ENCODE data around the gene MAGEA6. TPM values are rescaled to one million over a fixed set of nuclear protein-coding genes. Genes with fewer than 3 reads are reported as not detected.

MAGEA6 gene
- total and polyA plus RNA-seq, 9 of the 15 experiments (the other 6 are each of a cell fraction or from before 2014, with no cell fraction given): 15.4 to 132 (median 95.5) TPM

DNA sequence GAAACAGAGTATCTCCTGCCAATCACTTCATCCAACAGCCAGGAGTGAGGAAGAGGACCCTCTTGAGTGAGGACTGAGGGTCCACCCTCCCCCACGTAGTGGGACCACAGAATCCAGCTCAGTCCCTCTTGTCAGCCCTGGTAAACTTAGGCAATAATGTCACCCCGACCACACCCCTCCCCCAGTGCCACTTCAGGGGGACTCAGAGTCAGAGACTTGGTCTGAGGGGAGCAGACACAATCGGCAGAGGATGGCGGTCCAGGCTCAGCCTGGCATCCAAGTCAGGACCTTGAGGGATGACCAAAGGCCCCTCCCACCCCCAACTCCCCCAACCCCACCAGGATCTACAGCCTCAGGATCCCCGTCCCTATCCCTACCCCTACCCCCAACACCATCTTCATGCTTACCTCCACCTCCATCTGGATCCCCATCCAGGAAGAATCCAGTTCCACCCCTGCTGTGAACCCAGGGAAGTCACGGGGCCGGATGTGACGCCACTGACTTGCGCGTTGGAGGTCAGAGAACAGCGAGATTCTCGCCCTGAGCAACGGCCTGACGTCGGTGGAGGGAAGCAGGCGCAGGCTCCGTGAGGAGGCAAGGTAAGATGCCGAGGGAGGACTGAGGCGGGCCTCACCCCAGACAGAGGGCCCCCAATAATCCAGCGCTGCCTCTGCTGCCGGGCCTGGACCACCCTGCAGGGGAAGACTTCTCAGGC lies 36.1 kb downstream of the MAGEA6 start, which contains the start of the genes CSAG1 and MAGEA12 (continued):
- TF ChIP-seq TOE1 (IDR thresholded peaks at IDR 0.05; ENCODE audit: borderline replicate concordance): peak; percentile 37; the same call in 1 of the 2 replicates
- TF ChIP-seq TOE1 (CRISPR knock-in tag; IDR thresholded peaks at IDR 0.05; ENCODE audit: borderline replicate concordance, low read depth): no peak
- TF ChIP-seq ZNF217 (CRISPR knock-in tag; IDR thresholded peaks at IDR 0.05): no peak
- TF ChIP-seq NONO (IDR thresholded peaks at IDR 0.05; ENCODE audit: low read depth in 2 of 2, low read length in 1 of 2): no peak
- TF ChIP-seq CHD1 (IDR thresholded peaks at IDR 0.05; ENCODE audit: low read length): no peak
- TF ChIP-seq, protein P1, sequence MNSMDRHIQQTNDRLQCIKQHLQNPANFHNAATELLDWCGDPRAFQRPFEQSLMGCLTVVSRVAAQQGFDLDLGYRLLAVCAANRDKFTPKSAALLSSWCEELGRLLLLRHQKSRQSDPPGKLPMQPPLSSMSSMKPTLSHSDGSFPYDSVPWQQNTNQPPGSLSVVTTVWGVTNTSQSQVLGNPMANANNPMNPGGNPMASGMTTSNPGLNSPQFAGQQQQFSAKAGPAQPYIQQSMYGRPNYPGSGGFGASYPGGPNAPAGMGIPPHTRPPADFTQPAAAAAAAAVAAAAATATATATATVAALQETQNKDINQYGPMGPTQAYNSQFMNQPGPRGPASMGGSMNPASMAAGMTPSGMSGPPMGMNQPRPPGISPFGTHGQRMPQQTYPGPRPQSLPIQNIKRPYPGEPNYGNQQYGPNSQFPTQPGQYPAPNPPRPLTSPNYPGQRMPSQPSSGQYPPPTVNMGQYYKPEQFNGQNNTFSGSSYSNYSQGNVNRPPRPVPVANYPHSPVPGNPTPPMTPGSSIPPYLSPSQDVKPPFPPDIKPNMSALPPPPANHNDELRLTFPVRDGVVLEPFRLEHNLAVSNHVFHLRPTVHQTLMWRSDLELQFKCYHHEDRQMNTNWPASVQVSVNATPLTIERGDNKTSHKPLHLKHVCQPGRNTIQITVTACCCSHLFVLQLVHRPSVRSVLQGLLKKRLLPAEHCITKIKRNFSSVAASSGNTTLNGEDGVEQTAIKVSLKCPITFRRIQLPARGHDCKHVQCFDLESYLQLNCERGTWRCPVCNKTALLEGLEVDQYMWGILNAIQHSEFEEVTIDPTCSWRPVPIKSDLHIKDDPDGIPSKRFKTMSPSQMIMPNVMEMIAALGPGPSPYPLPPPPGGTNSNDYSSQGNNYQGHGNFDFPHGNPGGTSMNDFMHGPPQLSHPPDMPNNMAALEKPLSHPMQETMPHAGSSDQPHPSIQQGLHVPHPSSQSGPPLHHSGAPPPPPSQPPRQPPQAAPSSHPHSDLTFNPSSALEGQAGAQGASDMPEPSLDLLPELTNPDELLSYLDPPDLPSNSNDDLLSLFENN (IDR thresholded peaks at IDR 0.05; ENCODE audit: low read depth in 2 of 2, low read length in 2 of 2): no peak
- TF ChIP-seq SMARCC2 (IDR thresholded peaks at IDR 0.05; ENCODE audit: low read depth): no peak
- TF ChIP-seq ZC3H8 (IDR thresholded peaks at IDR 0.05): no peak
- TF ChIP-seq, protein P2, sequence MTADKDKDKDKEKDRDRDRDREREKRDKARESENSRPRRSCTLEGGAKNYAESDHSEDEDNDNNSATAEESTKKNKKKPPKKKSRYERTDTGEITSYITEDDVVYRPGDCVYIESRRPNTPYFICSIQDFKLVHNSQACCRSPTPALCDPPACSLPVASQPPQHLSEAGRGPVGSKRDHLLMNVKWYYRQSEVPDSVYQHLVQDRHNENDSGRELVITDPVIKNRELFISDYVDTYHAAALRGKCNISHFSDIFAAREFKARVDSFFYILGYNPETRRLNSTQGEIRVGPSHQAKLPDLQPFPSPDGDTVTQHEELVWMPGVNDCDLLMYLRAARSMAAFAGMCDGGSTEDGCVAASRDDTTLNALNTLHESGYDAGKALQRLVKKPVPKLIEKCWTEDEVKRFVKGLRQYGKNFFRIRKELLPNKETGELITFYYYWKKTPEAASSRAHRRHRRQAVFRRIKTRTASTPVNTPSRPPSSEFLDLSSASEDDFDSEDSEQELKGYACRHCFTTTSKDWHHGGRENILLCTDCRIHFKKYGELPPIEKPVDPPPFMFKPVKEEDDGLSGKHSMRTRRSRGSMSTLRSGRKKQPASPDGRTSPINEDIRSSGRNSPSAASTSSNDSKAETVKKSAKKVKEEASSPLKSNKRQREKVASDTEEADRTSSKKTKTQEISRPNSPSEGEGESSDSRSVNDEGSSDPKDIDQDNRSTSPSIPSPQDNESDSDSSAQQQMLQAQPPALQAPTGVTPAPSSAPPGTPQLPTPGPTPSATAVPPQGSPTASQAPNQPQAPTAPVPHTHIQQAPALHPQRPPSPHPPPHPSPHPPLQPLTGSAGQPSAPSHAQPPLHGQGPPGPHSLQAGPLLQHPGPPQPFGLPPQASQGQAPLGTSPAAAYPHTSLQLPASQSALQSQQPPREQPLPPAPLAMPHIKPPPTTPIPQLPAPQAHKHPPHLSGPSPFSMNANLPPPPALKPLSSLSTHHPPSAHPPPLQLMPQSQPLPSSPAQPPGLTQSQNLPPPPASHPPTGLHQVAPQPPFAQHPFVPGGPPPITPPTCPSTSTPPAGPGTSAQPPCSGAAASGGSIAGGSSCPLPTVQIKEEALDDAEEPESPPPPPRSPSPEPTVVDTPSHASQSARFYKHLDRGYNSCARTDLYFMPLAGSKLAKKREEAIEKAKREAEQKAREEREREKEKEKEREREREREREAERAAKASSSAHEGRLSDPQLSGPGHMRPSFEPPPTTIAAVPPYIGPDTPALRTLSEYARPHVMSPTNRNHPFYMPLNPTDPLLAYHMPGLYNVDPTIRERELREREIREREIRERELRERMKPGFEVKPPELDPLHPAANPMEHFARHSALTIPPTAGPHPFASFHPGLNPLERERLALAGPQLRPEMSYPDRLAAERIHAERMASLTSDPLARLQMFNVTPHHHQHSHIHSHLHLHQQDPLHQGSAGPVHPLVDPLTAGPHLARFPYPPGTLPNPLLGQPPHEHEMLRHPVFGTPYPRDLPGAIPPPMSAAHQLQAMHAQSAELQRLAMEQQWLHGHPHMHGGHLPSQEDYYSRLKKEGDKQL (CRISPR knock-in tag; IDR thresholded peaks at IDR 0.05; ENCODE audit: borderline replicate concordance): no peak
- TF ChIP-seq ZNF830 (CRISPR knock-in tag; IDR thresholded peaks at IDR 0.05): no peak
- TF ChIP-seq, protein P3, sequence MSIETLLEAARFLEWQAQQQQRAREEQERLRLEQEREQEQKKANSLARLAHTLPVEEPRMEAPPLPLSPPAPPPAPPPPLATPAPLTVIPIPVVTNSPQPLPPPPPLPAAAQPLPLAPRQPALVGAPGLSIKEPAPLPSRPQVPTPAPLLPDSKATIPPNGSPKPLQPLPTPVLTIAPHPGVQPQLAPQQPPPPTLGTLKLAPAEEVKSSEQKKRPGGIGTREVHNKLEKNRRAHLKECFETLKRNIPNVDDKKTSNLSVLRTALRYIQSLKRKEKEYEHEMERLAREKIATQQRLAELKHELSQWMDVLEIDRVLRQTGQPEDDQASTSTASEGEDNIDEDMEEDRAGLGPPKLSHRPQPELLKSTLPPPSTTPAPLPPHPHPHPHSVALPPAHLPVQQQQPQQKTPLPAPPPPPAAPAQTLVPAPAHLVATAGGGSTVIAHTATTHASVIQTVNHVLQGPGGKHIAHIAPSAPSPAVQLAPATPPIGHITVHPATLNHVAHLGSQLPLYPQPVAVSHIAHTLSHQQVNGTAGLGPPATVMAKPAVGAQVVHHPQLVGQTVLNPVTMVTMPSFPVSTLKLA (conservative IDR thresholded peaks at IDR 0.05): 0 out of 4 replicates have a peak, but pooled peaks of 1 of the 2 experiments have one; percentile 34
- no peak for TF ChIP-seq RNF2 (IDR thresholded peaks at IDR 0.05)
- peak; percentile 94 for TF ChIP-seq NEUROD1 (IDR thresholded peaks at IDR 0.05; ENCODE audit: borderline replicate concordance, low read depth, low read length, partially characterized antibody)
- no peak for TF ChIP-seq TSC22D4 (tag; IDR thresholded peaks at IDR 0.05)
- peak; percentile 97 for TF ChIP-seq CREM (IDR thresholded peaks at IDR 0.05; ENCODE audit: low read depth)
- TF ChIP-seq ZNF146 (CRISPR knock-in tag; IDR thresholded peaks at IDR 0.05; ENCODE audit: unreplicated experiment): no peak

Data from K562 (cell line).